OCI-LY1 (cell line): ENCODE data around the gene TGFB1.

Source experiments
- H2AFZ ChIP-seq: fragments of 200-600 bp; sonication (generic), shearing (Covaris generic); 2 replicates; pipeline ENCODE4 v1.6.0; 2014; ENCODE audit warnings: antibody characterized with exemption, mild to moderate bottlenecking, low read length
- H3F3A ChIP-seq: fragments of 200-600 bp; sonication (generic), shearing (Covaris generic); 2 replicates; pipeline ENCODE4 v1.6.0; 2014; ENCODE audit warnings: mild to moderate bottlenecking, antibody characterized with exemption, low read length, moderate library complexity; ENCODE audit not compliant: insufficient read depth
- H3K27ac ChIP-seq: fragments of 200-600 bp; sonication (generic); 2 replicates; pipeline ENCODE4 v1.5.1; 2014; ENCODE audit warnings: low read length, mixed run types, mild to moderate bottlenecking, low read depth; ENCODE audit not compliant: poor library complexity, severe bottlenecking
- H3K27me3 ChIP-seq: fragments of 200-600 bp; sonication (generic); 2 replicates; pipeline ENCODE4 v1.6.0; 2014; ENCODE audit warnings: antibody characterized with exemption, mild to moderate bottlenecking, low read length, moderate library complexity; ENCODE audit not compliant: insufficient read depth
- H3K36me3 ChIP-seq: fragments of 200-600 bp; sonication (generic); 2 replicates; pipeline ENCODE4 v1.6.1; 2014; ENCODE audit warnings: mild to moderate bottlenecking, antibody characterized with exemption, low read length, moderate library complexity, mixed read lengths; ENCODE audit not compliant: insufficient read depth
- H3K4me1 ChIP-seq: fragments of 200-600 bp; sonication (generic); 2 replicates; pipeline ENCODE4 v1.5.1; 2014; ENCODE audit warnings: mild to moderate bottlenecking, low read length, moderate library complexity; ENCODE audit not compliant: insufficient read depth, severe bottlenecking
- H3K4me2 ChIP-seq: fragments of 200-600 bp; sonication (generic), shearing (Covaris generic); 2 replicates; pipeline ENCODE4 v1.6.1; 2014; ENCODE audit warnings: low read length
- H3K4me3 ChIP-seq: fragments of 200-600 bp; sonication (generic); 2 replicates; pipeline ENCODE4 v1.5.1; 2014; ENCODE audit warnings: low read length, low read depth, mild to moderate bottlenecking, mixed read lengths; ENCODE audit not compliant: poor library complexity, severe bottlenecking
- H3K79me2 ChIP-seq: fragments of 200-600 bp; shearing (Covaris generic); 2 replicates; pipeline ENCODE4 v1.6.1; 2016; ENCODE audit warnings: mixed run types, low read length, mixed read lengths; ENCODE audit not compliant: insufficient read depth
- H3K9ac ChIP-seq: fragments of 200-600 bp; sonication (generic), shearing (Covaris generic); 2 replicates; pipeline ENCODE4 v1.6.1; 2014; ENCODE audit warnings: mild to moderate bottlenecking, low read length, mixed read lengths
- H3K9me2 ChIP-seq: fragments of 200-600 bp; sonication (generic), shearing (Covaris generic); 2 replicates; pipeline ENCODE4 v1.6.1; 2014; ENCODE audit warnings: low read depth, mild to moderate bottlenecking, low read length, mixed read lengths
- H3K9me3 ChIP-seq: fragments of 200-600 bp; shearing (Covaris generic); 2 replicates; pipeline ENCODE4 v1.6.1; 2014; ENCODE audit warnings: low read length, mixed read lengths
- H4K20me1 ChIP-seq: fragments of 200-600 bp; sonication (generic), shearing (Covaris generic); 2 replicates; pipeline ENCODE4 v1.6.0; 2016; ENCODE audit warnings: mild to moderate bottlenecking, low read length; ENCODE audit not compliant: insufficient read depth
- CTCF ChIP-seq: fragments of 200-600 bp; sonication (generic), shearing (Covaris generic); IDR thresholded peaks from 2 replicates; pipeline ENCODE4 v1.5.1; 2017; ENCODE audit warnings: mild to moderate bottlenecking, antibody characterized with exemption, low read length, moderate library complexity, mixed read lengths
- EZH2 ChIP-seq: fragments of 200-600 bp; sonication (generic), shearing (Covaris generic); IDR thresholded peaks from 2 replicates; pipeline ENCODE4 v1.8.0; 2017; ENCODE audit warnings: borderline replicate concordance, mixed run types, mild to moderate bottlenecking, antibody characterized with exemption, low read length, moderate library complexity, mixed read lengths

The TGFB1 gene

GRCh38 chr19:41299046-41299754 lies 54.5 kb downstream of the TGFB1 start:
- Histone ChIP-seq H3K27me3 (no peaks in the 10 kb centered on the region), H3K36me3 (peaks cover 100% of the 10 kb centered on the region), H3K4me2 (no peak overlapping the region), H3K9me3 (no peaks in the 10 kb centered on the region), H3F3A (no peaks in the 10 kb centered on the region), H4K20me1 (no peaks in the 10 kb centered on the region), H3K4me1 (peaks cover 54% of the 10 kb centered on the region), H3K79me2 (no peaks in the 10 kb centered on the region), H3K9me2 (no peaks in the 10 kb centered on the region), H3K9ac (no peak overlapping the region), H3K4me3 (no peak overlapping the region), H2AFZ (no peak overlapping the region), H3K27ac (peak overlapping the region; percentile 69)
- no peak for TF ChIP-seq CTCF
- TF ChIP-seq EZH2: no peak

DNA sequence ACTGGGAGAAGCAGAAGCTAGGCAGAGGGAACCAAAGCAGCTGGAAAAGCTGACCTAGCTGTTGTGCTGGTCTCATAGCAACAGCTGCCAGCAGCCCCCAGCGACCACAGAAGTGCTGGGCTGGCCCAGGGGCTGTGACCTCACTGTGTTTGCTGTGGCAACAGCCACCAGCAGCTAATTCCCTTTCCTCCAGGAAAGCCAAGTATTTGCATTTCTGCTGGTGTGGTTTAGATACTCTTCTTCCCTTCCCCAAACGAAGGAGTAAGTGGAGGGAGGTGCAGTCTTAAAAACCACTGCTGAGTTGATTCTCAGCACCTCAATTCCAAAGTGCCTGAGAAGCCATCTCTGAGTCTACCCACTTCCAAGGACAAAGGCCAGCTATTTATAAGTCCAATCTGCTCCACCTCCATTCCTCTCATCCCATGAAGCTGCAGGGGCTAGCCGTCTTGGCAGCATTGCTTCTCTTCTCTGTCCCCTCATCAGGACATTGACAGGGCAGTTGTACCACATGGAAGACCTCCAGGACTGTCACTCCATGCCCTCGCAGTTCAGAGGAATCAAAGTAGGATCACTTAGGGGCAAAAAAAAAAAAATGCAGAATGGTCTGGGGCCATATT lies 55.3 kb downstream of the TGFB1 start:
- TF ChIP-seq CTCF (no peak), EZH2 (no peak)
- H3F3A ChIP-seq: no peaks in the 10 kb centered on the region
- peak overlapping the region; percentile 20; the same call in 1 of the 2 replicates for H3K9ac ChIP-seq

DNA sequence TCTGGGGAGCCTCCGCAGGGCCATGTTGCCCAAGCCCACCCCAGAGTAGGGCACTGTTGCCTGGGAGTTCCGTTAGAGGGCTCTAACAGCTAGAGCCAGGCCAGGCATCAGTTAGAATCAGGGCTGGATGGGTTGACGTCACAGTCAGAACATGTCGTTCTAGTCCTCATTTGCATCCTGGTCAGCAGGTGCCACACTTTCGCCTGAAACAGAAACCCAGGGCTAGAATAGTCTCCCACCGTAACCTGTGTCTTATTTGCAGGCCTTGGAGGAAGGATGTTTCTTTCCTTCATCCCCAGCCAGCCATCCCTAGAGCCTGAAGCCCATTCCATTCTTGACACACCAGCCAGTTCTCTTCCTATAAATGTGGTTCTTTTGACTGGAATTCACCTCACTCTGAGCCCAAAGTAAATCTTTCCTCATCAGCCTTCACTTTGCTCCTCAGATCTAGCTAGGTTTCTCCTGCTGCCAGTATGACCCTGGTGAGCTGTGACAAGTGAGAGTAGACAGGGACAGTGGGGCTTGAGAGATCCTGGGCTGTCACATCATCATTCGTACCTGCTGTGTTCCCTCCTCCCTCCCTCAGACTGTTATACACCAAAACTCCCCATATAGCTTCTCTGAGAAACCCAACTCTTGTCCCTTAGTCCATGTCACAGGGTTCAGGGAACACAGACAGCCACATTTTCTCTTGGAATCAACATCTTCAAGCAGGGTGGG lies 55.9 kb downstream of the TGFB1 start:
- peaks cover 53% of the 10 kb centered on the region for H3K4me1 ChIP-seq
- peak overlapping the region; percentile 69 for H3K27ac ChIP-seq
- H3K27me3 ChIP-seq: no peaks in the 10 kb centered on the region
- no peaks in the 10 kb centered on the region for H4K20me1 ChIP-seq
- no peak; the same call in 1 of the 2 replicates for TF ChIP-seq CTCF
- no peak for TF ChIP-seq EZH2
- H3K9ac ChIP-seq: peak overlapping the region; percentile 20; the same call in 1 of the 2 replicates
- no peaks in the 10 kb centered on the region for H3K9me2 ChIP-seq
- no peak overlapping the region for H2AFZ ChIP-seq
- no peak overlapping the region; the same call in 1 of the 2 replicates for H3K4me2 ChIP-seq
- peaks cover 100% of the 10 kb centered on the region for H3K36me3 ChIP-seq
- no peaks in the 10 kb centered on the region for H3K79me2 ChIP-seq
- no peaks in the 10 kb centered on the region for H3K9me3 ChIP-seq
- no peaks in the 10 kb centered on the region for H3F3A ChIP-seq
- no peak overlapping the region for H3K4me3 ChIP-seq

More for the DNA sequence above, 55.3 kb downstream of the TGFB1 start:
- Histone ChIP-seq H2AFZ (no peak overlapping the region), H3K4me3 (no peak overlapping the region), H3K27me3 (no peaks in the 10 kb centered on the region), H3K9me2 (no peaks in the 10 kb centered on the region), H3K4me1 (peaks cover 54% of the 10 kb centered on the region), H3K4me2 (no peak overlapping the region), H3K36me3 (peaks cover 100% of the 10 kb centered on the region), H4K20me1 (no peaks in the 10 kb centered on the region), H3K79me2 (no peaks in the 10 kb centered on the region), H3K27ac (peak overlapping the region; percentile 69), H3K9me3 (no peaks in the 10 kb centered on the region)
